HL-60 (cell line): Measurements from ENCODE around the gene MGAT5B.

Experiments
- DNase-seq, 2 experiments: peaks; one replicate each; pipeline ENCODE4 v3.0.0-alpha.2; 2010 to 2020; ENCODE audit warnings: low read depth in 1 of 2, low spot score in 1 of 2
- H3K27ac ChIP-seq: fragments of 250-450 bp; sonication (Bioruptor Pico); replicated peaks from 2 replicates; pipeline ENCODE4 v1.5.1; 2020; ENCODE audit warnings: mild to moderate bottlenecking, moderate library complexity
- H3K27me3 ChIP-seq: fragments of 250-450 bp; sonication (Bioruptor Pico); 2 replicates; pipeline ENCODE4 v1.5.1; 2021; ENCODE audit warnings: mild to moderate bottlenecking, moderate library complexity; ENCODE audit not compliant: insufficient read depth, poor library complexity, severe bottlenecking
- H3K4me3 ChIP-seq: replicated peaks from 2 replicates; pipeline ENCODE4 v1.5.1; 2011; ENCODE audit warnings: mild to moderate bottlenecking, control low read depth, low read length; ENCODE audit not compliant: insufficient read depth
- CTCF ChIP-seq: IDR thresholded peaks from one replicate; pipeline ENCODE4 v1.5.1; 2011; ENCODE audit warnings: low read length, control low read depth, inconsistent platforms; ENCODE audit not compliant: insufficient read depth
- GABPA ChIP-seq: IDR thresholded peaks from 2 replicates; pipeline ENCODE4 v1.6.1; 2012; ENCODE audit warnings: low read depth
- POLR2AphosphoS5 ChIP-seq: IDR thresholded peaks from 2 replicates; pipeline ENCODE4 v1.6.1; 2012; ENCODE audit warnings: low read depth
- REST ChIP-seq: IDR thresholded peaks from 2 replicates; pipeline ENCODE4 v1.6.1; 2012; ENCODE audit warnings: low read depth; ENCODE audit not compliant: insufficient replicate concordance
- SPI1 ChIP-seq: IDR thresholded peaks from 2 replicates; pipeline ENCODE4 v1.6.1; 2012; ENCODE audit warnings: low read depth, mild to moderate bottlenecking, borderline replicate concordance

Gene MGAT5B

GRCh38 chr17:76877437-76877836 is 9.2 kb downstream of the MGAT5B start:
- TF ChIP-seq REST (no peak), GABPA (no peak), CTCF (no peak), POLR2AphosphoS5 (no peak), SPI1 (no peak)
- H3K27ac ChIP-seq = no peak overlapping the region
- no peak for DNase-seq
- no peaks in the 10 kb centered on the region for H3K27me3 ChIP-seq
- H3K4me3 ChIP-seq = no peak overlapping the region

GRCh38 chr17:76878568-76878967 is 10.4 kb downstream of the MGAT5B start:
- no peak for DNase-seq
- peaks cover 3% of the 10 kb centered on the region for H3K27me3 ChIP-seq
- no peak overlapping the region for H3K27ac ChIP-seq
- TF ChIP-seq REST = no peak
- TF ChIP-seq POLR2AphosphoS5 = no peak
- no peak for TF ChIP-seq GABPA
- no peak for TF ChIP-seq CTCF
- no peak for TF ChIP-seq SPI1
- no peak overlapping the region for H3K4me3 ChIP-seq

- peaks cover 3% of the 10 kb centered on the region for H3K27me3 ChIP-seq
- TF ChIP-seq SPI1 (no peak), CTCF (no peak)
- no peak overlapping the region for H3K27ac ChIP-seq
- DNase-seq = no peak
- H3K4me3 ChIP-seq = no peak overlapping the region
Measured at GRCh38 chr17:76879254-76879653, 11.1 kb downstream of the MGAT5B start.

GRCh38 chr17:76879691-76880090 is 11.5 kb downstream of the MGAT5B start:
- DNase-seq = no peak
- no peak overlapping the region for H3K4me3 ChIP-seq
- TF ChIP-seq REST (no peak), POLR2AphosphoS5 (no peak), CTCF (no peak), GABPA (no peak)
- no peak overlapping the region for H3K27ac ChIP-seq
- peaks cover 3% of the 10 kb centered on the region for H3K27me3 ChIP-seq
